GM23248 (cell line): ENCODE results near the gene THADA. TPM values are rescaled to one million over a fixed set of nuclear protein-coding genes. Genes with fewer than 3 reads are reported as not detected.
"Not testable (repeated sequence)": the region's sequence is repeated elsewhere in the genome, so short reads cannot be mapped to it uniquely, and the experiment has no call there.

Experiments
- DNase-seq: peaks from one replicate; pipeline ENCODE4 v3.0.0-alpha.2; 2015
- H2AFZ ChIP-seq: fragments of 200-600 bp; sonication (generic); 2 replicates; pipeline ENCODE4 v1.6.1; 2016; ENCODE audit warnings: antibody characterized with exemption
- H3F3A ChIP-seq: fragments of 200-600 bp; sonication (generic); 2 replicates; pipeline ENCODE4 v1.6.1; 2016; ENCODE audit warnings: mild to moderate bottlenecking, antibody characterized with exemption, mixed run types; ENCODE audit not compliant: insufficient read depth
- H3K27ac ChIP-seq: fragments of 200-600 bp; sonication (generic); 2 replicates; pipeline ENCODE4 v1.5.1; 2016; ENCODE audit warnings: mild to moderate bottlenecking
- H3K27me3 ChIP-seq: fragments of 200-600 bp; sonication (generic); replicated peaks from 2 replicates; pipeline ENCODE4 v1.6.1; 2016; ENCODE audit warnings: mild to moderate bottlenecking; ENCODE audit not compliant: insufficient read depth
- H3K36me3 ChIP-seq: fragments of 200-600 bp; sonication (generic); 2 replicates; pipeline ENCODE4 v1.6.1; 2016; ENCODE audit warnings: low read depth, mild to moderate bottlenecking
- H3K4me1 ChIP-seq: fragments of 200-600 bp; sonication (generic); 2 replicates; pipeline ENCODE4 v1.6.1; 2016; ENCODE audit warnings: mild to moderate bottlenecking; ENCODE audit not compliant: insufficient read depth
- H3K4me2 ChIP-seq: fragments of 200-600 bp; sonication (generic); one replicate; pipeline ENCODE4 v1.6.1; 2016; ENCODE audit warnings: mild to moderate bottlenecking; ENCODE audit not compliant: unreplicated experiment
- H3K4me3 ChIP-seq: fragments of 200-600 bp; sonication (generic); 2 replicates; pipeline ENCODE4 v1.5.1; 2016; ENCODE audit warnings: mild to moderate bottlenecking
- H3K79me2 ChIP-seq: fragments of 200-600 bp; sonication (generic); 2 replicates; pipeline ENCODE4 v1.6.1; 2016; ENCODE audit warnings: mild to moderate bottlenecking; ENCODE audit not compliant: insufficient read depth
- H3K9ac ChIP-seq: fragments of 200-600 bp; sonication (generic); 2 replicates; pipeline ENCODE4 v1.6.1; 2016; ENCODE audit warnings: mild to moderate bottlenecking
- H3K9me2 ChIP-seq: fragments of 200-600 bp; sonication (generic); 2 replicates; pipeline ENCODE4 v1.6.1; 2016; ENCODE audit warnings: mixed run types, mild to moderate bottlenecking, moderate library complexity; ENCODE audit not compliant: insufficient read depth
- H3K9me3 ChIP-seq: fragments of 200-600 bp; sonication (generic); one replicate; pipeline ENCODE4 v1.6.1; 2017; ENCODE audit warnings: low read depth
- H4K20me1 ChIP-seq: fragments of 200-600 bp; sonication (generic); 2 replicates; pipeline ENCODE4 v1.6.0; 2016; ENCODE audit not compliant: insufficient read depth
- EZH2 ChIP-seq: fragments of 200-600 bp; sonication (generic); IDR thresholded peaks from 2 replicates; pipeline ENCODE4 v1.6.1; 2018; ENCODE audit warnings: antibody characterized with exemption, mild to moderate bottlenecking; ENCODE audit not compliant: insufficient read depth, poor library complexity, severe bottlenecking
- EZH2phosphoT487 ChIP-seq: fragments of 200-600 bp; sonication (generic); IDR thresholded peaks from 2 replicates; pipeline ENCODE4 v1.6.1; 2018; ENCODE audit warnings: antibody characterized with exemption, moderate library complexity, mild to moderate bottlenecking, low read depth; ENCODE audit not compliant: insufficient read depth
- WGBS, 2 experiments: methylation state at CpG; one replicate each; pipeline ENCODE4 v1.1.6; 2015 to 2017; ENCODE audit warnings: low lambda C conversion rate in 2 of 2, low coverage in 1 of 2; ENCODE audit errors: missing lambda C conversion rate in 2 of 2; 5-methylcytosine and 5-hydroxymethylcytosine counted together
- in situ Hi-C: fragments of 300-500 bp; cut with MboI; formaldehyde crosslinking; loops from 2 replicates; pipeline ENCODE4 v1.15.0; 2020
- polyA plus RNA-seq: library from polyadenylated mRNA; unstranded; fragments of >200 nt; fragmentation: Nextera tagmentation; extraction: Ambion mirVana; gene quantifications from 2 replicates; pipeline ENCODE4 v1.2.1, GENCODE V29; 2016
- total RNA-seq: library from RNA; depleted of rRNA; stranded (reverse); fragments of >200 nt; shearing (Covaris generic); gene quantifications from 2 replicates; pipeline ENCODE4 v1.2.3, GENCODE V29; 2014

THADA gene
- total and polyA plus RNA-seq, 2 experiments from 2014 or later = 14.1 to 15.8 TPM

DNA sequence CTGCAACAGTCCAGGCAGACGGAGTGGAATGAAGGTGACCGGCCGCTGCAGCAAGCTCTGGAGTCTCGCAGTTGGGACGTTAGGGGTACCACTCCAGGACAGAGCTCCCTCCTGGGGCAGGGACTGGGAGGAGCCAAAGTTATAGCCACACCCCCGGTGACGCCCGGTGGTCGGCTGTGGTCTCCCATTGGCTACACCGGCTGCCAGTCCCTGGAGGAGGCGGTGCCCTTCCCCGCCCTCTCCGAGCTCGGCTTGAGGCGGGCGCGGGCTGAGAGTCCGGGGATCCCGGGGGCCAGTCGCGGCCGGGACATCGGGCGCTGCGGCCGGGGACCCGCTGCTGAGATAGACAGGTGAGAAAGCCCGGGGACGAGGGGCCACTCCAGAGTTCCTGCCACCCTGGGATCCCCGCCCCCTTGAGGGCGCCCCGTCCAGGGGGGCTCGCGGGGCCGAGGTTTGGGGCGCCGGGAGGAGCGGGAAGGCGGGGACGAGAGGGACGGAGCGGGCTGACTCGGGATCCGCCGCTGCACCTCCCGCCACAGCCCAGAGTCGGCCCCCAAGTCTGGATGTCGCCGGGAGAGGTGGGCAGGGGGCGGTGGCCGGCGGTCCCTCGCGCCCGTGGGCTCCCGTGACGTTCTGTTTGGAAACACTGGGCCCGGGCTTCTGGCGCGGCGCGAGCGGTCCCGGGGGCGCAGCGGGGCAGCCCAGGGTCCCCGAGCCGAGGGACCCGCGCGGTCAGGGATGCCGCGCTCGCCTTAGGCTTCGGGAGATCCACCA is 41.4 kb upstream of the THADA start, which contains the start of gene PLEKHH2:
Gene PLEKHH2, plus strand, starts transcription at position 231 of the 774 bp plus-strand sequence. CDS start 7,414 bp downstream, outside the sequence.
- peak within 1 kb of the TSS; percentile 84 for H3K4me2 ChIP-seq
- no peaks in the 10 kb centered on the region for H3K27me3 ChIP-seq
- H3K9me3 ChIP-seq = no peaks in the 10 kb centered on the region
- no peak for TF ChIP-seq EZH2phosphoT487
- no peak for TF ChIP-seq EZH2
- H3K9me2 ChIP-seq = no peaks in the 10 kb centered on the region
- H3K4me3 ChIP-seq = peak within 1 kb of the TSS; percentile 71
- no peaks in the 10 kb centered on the region for H3K36me3 ChIP-seq
- H2AFZ ChIP-seq = peak within 1 kb of the TSS; percentile 91
- peaks cover 15% of the 10 kb centered on the region for H3F3A ChIP-seq
- no peak within 1 kb of the TSS for H3K27ac ChIP-seq
- peak; percentile 92 for DNase-seq
- in situ Hi-C loops = no loop called here
- WGBS, 2 experiments = 1% methylated on average over 47 to 62 of the region's 75 CpGs
- H3K79me2 ChIP-seq = no peaks in the 10 kb centered on the region
- peak within 1 kb of the TSS; percentile 59 for H3K9ac ChIP-seq
- no peaks in the 10 kb centered on the region for H4K20me1 ChIP-seq
- H3K4me1 ChIP-seq = peaks cover 19% of the 10 kb centered on the region

- in situ Hi-C loops = no loop called here
- H3K9ac ChIP-seq = no peak overlapping the region
- TF ChIP-seq EZH2phosphoT487 (no peak), EZH2 (no peak)
Measured at GRCh38 chr2:43636621-43637020, 40.8 kb upstream of the THADA start.

GRCh38 chr2:43636153-43636552 is 40.3 kb upstream of the THADA start:
- H3K27me3 ChIP-seq, H3K9me3 ChIP-seq, H3K9me2 ChIP-seq, H3K27ac ChIP-seq, in situ Hi-C loops, H2AFZ ChIP-seq, H3K9ac ChIP-seq, DNase-seq, H3K36me3 ChIP-seq, H3K79me2 ChIP-seq, H4K20me1 ChIP-seq, H3K4me3 ChIP-seq, H3K4me2 ChIP-seq: not testable (repeated sequence)
- Histone ChIP-seq H3F3A (peaks cover 15% of the 10 kb centered on the region), H3K4me1 (peaks cover 19% of the 10 kb centered on the region)
- WGBS, 2 experiments = 95 to 99% methylated on average over 12 of the region's 12 CpGs

More at GRCh38 chr2:43636621-43637020, 40.8 kb upstream of the THADA start:
- Histone ChIP-seq H3K4me3 (peak overlapping the region; percentile 71), H2AFZ (peak overlapping the region; percentile 91), H4K20me1 (no peaks in the 10 kb centered on the region), H3K4me2 (peak overlapping the region; percentile 67), H3K4me1 (peaks cover 19% of the 10 kb centered on the region), H3K9me2 (no peaks in the 10 kb centered on the region), H3K79me2 (no peaks in the 10 kb centered on the region), H3K36me3 (no peaks in the 10 kb centered on the region), H3K27me3 (no peaks in the 10 kb centered on the region), H3K9me3 (no peaks in the 10 kb centered on the region), H3F3A (peaks cover 15% of the 10 kb centered on the region), H3K27ac (no peak overlapping the region)
- 61 to 62% methylated on average over 9 to 10 of the region's 10 CpGs for WGBS, 2 experiments
- no peak for DNase-seq

GRCh38 chr2:43634604-43635306 is 38.9 kb upstream of the THADA start:
- Histone ChIP-seq H3K9ac (peak overlapping the region; percentile 51), H3K79me2 (no peaks in the 10 kb centered on the region), H3K27ac (peak overlapping the region; percentile 69), H4K20me1 (no peaks in the 10 kb centered on the region), H3K4me2 (peak overlapping the region; percentile 59), H3K36me3 (no peaks in the 10 kb centered on the region), H3K27me3 (no peaks in the 10 kb centered on the region), H3K4me1 (peaks cover 19% of the 10 kb centered on the region), H3K4me3 (peak overlapping the region; percentile 56), H3F3A (peaks cover 15% of the 10 kb centered on the region), H3K9me3 (no peaks in the 10 kb centered on the region), H3K9me2 (no peaks in the 10 kb centered on the region), H2AFZ (peak overlapping the region; percentile 70)
- in situ Hi-C loops = no loop called here
- TF ChIP-seq EZH2phosphoT487 (no peak), EZH2 (no peak)
- 9 to 10% methylated on average over 6 of the region's 6 CpGs for WGBS, 2 experiments
- peak; percentile 83 for DNase-seq
